Measurements from ENCODE around the gene ZNF511.

ZNF511 gene

DNA sequence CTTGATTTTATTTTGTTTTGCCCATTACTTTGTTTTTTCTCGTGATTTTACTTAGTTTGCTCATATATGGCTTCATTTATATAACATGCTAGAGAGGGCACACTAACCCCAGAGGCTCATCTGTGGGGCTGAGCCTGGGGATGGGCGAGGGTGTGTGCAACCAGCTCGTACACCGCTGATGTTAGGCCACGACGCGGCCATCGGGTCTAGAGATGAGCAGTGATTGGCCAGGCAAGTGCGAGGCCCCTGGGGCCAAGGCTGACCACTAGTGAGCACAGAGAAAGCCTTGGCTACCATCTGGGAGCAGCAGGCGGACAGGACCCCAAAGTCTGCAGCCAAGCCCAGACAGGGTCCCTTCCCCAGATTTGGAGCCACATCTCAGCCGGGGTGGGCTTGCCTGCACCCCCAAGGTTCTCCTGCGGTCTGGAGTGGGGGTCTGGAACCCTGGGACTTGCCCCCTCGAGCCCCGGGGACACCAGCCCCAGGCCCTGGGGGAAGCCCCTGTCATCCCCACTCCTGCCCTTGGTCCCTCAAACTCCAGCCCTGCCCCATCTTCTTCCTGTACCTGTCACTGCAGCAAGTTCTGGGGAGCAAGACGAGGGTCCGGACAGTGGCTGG, 45.4 kb downstream of the ZNF511 start:
- DNase-seq (ENCODE audit: low read depth): no peak

DNA sequence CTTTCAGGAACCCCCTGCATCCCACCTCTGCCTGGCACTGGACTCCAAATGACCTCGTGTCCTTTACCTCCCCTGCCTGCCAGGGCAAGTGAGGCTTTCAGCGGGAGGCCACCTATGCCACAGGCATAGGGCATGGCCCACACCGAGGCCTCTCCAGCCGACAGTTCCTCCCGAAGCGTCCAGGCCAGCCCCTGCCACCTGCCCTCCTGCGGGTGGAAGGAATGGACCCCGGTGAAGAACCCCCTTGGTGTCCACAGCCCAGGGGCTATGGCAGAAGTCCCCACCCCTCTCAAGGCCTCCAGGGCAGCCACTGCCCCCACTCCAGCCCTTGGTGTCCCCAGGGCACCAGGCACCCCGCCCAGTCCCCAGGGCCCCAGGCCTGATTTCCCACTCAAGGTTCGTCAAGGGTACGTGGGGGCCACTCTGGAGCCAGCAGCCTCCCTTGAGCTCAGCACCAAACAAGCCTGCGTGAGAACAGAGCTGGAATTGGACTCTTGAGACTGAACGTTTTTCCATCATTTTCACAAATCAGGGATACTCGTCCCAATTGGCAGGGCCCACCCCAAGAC, 46.0 kb downstream of the ZNF511 start:
- no peak for DNase-seq (ENCODE audit: low read depth)

DNA sequence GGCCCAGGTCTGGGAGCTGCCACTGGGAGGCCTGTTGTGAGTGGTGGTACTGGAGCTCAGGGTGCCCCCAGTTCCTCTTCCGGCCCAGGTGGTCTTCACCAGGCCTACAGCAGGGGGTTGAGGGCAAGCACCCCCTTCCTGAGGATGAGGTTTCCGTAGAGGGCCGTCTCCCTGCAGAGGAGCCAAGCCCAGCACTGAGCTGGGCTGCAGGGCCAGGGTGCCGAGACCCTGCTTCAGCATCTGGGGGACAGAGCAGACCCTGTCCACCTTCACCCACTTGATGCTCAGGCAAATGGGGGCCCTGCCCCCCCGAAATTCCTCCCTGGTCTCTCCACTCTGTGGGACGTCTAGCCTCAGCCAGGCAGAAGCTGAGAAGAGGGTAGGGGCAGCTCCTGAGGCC, 46.6 kb downstream of the ZNF511 start:
- no peak for DNase-seq (ENCODE audit: low read depth)

DNA sequence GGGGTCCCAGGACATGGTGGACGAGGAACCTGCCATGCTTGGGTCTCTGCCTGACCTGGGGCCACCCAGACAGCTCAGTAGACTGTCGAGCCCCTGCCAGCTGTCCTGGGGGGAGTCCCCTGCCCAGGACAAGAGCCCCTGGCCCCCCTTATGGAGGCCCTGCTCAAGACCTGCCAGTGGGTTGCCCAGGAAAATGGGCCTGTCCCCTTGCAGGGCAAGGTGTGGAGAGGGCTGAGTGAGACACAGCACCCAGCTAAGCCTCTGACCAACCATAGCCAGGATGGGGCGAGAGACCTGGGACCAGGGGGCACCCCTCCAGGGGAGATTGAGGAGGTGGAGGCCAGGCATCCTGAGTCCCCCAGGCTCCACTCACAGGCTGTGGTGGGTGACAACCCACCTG, 47.3 kb downstream of the ZNF511 start:
- DNase-seq (ENCODE audit: low read depth): no peak

DNA sequence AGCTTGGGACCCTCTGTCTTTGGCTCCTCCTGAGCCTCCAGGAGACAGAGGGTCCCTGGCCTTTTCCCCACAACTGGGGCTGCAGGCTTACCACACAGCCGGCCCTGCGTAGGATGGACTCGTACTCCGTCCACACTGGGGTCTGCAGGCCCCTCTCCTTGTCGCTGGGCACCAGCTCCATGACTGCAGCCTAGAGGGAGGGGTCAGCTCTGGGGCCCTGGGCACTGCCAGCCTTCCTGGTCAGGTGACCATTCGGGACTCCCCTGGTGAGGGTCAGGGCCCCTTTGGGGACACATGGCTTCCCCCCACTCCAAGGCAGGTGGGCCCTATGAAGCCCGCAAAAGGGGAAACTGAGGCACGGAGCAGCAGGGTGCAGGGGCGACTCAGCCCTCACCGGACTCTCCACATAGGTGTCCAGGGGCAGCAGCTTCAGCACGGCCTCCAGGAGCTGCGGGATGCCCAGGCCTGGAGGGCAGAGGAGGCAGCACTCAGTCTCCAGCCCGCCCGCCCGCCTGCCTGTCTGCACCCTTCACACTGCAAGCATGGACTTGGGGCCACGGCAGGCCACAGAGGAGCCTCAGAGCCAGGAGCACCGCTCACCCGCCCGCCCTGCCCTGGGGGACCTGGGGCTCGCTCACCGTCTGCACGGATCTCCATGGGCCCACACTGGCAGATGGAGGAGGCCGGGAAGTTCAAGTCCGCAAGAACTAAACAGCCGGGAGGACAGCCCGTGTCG, 48.0 kb downstream of the ZNF511 start:
- DNase-seq (ENCODE audit: low read depth): no peak

DNA sequence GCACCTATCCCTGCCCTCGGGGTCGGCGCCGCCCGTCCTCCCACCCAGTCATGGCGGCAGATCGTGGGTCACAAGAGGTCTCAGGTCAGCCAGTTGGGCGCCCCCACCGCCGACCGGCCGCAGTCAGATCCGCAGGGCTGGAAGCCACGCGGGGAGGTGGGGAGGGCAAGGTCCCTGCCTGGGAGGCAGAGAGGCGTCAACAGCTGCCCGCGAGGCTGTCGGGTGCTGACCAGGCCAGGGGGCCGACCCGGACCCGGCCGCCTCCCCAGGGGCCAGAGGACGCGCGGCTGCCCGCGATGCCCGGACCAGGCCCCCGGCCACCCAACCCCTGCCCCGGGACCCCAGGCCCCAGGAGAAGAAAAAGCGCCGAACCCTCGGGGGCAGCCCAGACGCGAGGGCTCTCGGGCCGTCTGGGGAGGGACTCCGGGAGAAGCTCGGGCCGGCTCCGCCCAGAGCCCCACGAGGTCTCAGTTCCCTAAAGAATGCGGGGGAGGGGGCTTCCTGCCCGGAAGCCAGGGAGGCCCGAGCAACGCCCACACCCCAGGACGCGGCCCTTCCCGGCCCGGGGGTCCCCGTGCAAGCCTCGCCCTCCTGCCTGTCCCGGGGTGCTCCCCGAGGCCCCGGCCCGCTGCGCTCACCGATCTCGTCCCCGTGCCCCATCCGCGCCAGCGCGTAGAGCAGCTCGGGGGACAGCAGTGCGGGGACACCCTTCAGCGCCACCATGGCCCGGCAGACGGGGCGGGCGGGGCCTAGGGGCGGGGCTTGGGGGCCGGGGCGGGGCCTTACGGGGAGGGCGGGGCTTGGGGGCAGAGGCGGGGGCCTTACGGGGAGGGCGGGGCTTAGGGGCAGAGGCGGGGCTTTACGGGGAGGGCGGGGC, 48.8 kb downstream of the ZNF511 start, which contains the start of gene FUOM:
TSS of gene FUOM (minus strand) at position 735 of the 877 bp plus-strand sequence. CDS start at position 723, 12 bp downstream.
- no peak for DNase-seq (ENCODE audit: low read depth)

DNA sequence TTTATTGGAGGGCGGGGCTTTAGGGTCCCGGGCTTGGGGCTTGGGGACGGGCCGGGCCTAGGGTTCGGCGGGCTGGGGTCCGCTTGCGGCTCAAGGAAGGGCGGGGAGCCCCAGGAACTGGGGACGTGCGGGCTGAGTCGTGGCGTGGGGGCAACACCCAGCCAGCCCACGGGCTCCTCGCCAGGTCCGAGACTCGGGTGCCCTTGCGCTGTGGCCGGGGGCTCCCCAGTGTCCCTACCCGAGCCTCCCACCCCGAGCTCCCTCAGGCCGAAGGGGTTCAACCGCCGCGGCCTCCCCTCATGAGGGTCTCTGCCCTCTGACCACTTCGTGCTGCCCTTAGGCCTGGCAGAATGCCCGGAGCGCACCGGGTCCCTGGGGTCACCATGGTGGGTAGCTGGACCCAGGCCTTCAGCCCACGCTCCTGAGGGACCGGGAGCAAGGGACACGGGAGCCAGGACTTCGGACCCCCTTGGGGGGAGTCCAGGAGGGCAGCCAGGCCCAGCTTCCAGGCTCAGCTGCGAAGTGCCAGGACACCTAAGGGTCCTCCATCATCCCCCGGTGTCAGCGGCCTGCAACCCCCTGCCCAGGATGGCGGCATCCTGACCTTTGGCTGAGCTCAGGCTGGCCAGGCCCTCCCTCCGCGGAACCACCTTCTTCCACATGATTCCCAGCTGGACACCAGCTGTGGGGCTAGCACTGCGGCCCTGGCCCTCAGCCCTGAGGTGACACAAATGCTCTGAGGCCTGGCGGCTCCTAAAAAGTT, 49.6 kb downstream of the ZNF511 start:
- no peak for DNase-seq (ENCODE audit: low read depth)

DNA sequence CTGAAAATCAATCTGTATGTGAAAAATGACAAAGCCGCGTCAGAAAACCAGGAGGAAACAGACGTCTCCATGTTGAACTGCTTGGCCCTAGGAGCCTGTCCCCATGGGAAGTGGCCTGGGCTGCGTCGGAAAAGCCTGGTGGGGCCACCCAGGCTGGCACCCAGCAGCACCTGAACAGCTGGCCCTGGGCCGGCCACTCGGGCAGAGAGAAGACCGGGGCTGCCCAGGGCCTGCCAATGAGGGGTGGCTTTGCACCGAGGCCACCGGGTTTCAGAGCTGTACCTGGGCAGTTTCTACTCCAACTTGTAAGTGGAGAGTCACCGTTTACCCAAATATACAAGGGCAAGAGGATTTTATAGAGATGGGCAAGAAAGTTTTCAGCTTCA, 50.2 kb downstream of the ZNF511 start:
- DNase-seq (ENCODE audit: low read depth): no peak

DNA sequence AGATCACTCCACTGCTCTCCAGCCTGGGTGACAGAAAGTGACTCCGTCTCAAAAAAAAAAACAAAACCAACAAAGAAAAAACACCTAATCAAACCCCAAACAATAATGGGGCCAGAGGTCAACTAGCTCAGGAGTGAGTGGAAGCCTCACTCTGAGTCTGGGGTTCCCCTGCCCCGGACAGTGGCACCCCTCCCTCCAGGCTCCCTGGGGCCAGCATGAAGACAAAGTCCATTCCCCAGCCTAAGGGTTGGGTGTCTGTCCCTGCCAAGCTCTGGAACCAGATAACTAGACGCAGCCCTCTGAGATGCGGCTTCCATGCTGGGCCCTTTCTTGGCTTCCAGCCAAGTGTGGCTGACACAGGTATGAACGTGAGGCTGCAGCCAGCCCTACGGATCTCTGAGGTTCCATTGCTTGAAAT, 50.8 kb downstream of the ZNF511 start:
- DNase-seq (ENCODE audit: low read depth): no peak

DNA sequence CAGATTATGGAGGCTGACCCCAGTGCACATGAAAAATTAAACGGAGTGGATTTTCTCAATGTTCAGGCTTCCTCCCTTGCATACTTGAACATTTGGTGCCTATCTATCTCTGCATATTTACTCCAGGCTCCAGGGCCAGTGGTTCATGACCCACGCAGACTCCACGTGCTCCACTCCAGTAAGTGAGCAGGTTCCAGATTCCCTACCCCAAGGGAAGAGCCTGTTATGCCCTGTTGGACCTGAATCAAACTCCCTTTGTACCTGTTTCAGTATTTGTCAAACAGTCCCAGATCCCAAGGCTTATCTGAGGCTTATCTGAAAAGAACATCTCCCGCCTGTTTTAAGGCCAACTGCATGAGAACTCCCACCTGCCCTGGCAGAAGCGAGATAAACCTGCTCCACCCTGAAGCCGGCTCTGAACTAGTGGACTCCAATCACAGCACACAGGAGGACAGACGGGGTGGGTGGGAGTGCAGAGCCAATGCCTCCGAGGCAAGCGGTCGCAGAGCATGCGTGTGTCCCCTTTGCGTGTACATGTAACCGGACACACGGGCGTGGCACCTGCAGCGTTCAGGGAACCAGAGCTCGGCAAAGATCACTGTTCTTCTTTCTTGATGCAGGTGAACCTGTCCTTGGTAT, 51.4 kb downstream of the ZNF511 start:
- DNase-seq (ENCODE audit: low read depth): no peak

DNA sequence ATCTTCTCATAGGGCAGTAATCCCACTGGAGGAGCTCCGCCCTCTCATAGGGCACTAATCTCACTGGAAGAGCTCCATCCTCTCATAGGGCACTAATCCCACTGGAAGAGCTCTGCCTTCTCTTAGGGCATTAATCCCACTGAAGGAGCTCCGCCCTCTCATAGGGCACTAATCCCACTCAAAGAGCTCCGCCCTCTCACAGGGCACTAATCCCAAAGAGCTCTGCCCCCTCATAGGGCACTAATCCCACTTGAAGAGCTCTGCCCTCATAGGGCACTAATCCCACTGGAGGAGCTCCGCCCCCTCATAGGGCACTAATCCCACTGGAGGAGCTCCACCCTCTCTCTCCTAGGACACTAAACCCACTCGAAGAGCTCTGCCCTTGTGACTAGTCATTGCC, 52.5 kb downstream of the ZNF511 start:
- DNase-seq (ENCODE audit: low read depth): no peak

DNA sequence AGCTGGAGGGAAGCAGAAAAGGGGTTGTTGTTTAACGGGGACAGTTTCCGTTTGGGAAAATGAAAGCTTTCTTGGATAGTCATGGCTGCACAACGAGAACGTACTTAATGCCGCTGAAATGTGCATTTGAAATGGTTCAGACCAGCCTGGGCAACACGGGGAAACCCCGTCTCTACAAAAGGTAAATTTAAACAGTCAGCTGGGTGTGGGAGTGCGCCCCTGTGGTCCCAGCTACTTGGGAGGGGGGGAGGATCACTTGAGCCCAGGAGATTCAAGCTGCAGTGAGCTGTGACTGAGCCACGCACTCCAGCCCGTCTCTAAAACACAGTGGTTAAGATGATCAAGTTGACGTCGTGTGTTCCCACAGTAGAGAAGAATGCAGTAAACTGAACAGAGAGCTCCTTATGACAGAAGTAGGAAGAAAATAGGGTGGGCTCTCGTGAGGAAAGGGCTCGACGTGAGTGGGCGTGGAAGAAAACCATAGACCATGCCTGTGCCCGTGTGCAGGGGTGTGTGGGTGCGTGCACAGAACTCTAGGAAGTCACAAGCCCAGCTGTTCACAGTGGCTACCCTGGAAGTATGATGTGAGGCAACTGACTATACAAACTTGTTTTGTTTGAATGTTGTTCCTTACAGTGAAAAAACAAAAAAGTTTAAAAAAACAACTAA, 53.2 kb downstream of the ZNF511 start:
- no peak for DNase-seq (ENCODE audit: low read depth)

Data from HS-27A (cell line).